ENCODE measurements around the gene ZBTB32. TPM values are rescaled to one million over a fixed set of nuclear protein-coding genes. Genes with fewer than 3 reads are reported as not detected.

Gene ZBTB32
- total and polyA plus RNA-seq, 7 donors = 3.1 TPM; not detected in 6

- Histone ChIP-seq H3K27ac (no peak overlapping the region), H3K36me3 (peaks cover 46 to 97% (median 69%) of the 10 kb centered on the region in 4 donors), H3K4me3 (no peak overlapping the region), H3K27me3 (no peaks in the 10 kb centered on the region), H3K4me1 (no peaks in the 10 kb centered on the region), H3K9me3 (no peaks in the 10 kb centered on the region)
- no peak for DNase-seq
- WGBS, 2 donors = 90 to 93% methylated on average over 35 of the region's 35 CpGs
- TF ChIP-seq POLR2AphosphoS5 (IDR thresholded peaks at IDR 0.05) (no peak), EP300 (IDR thresholded peaks at IDR 0.05) (no peak), POLR2A (IDR thresholded peaks at IDR 0.05) (no peak), CTCF (IDR thresholded peaks at IDR 0.05) (no peak)
- intact Hi-C loops (cut with DNase I) = no loop called here
Observed at GRCh38 chr19:35733180-35734125, 29.1 kb downstream of the ZBTB32 start.

GRCh38 chr19:35734273-35734672 is 29.9 kb downstream of the ZBTB32 start:
- no peak overlapping the region for H3K27ac ChIP-seq
- peaks cover 49 to 95% (median 65%) of the 10 kb centered on the region in 4 donors for H3K36me3 ChIP-seq
- intact Hi-C loops (cut with DNase I) = no loop called here
- no peaks in the 10 kb centered on the region for H3K9me3 ChIP-seq
- TF ChIP-seq POLR2A (IDR thresholded peaks at IDR 0.05) = no peak
- TF ChIP-seq POLR2AphosphoS5 (IDR thresholded peaks at IDR 0.05) = no peak
- TF ChIP-seq CTCF (IDR thresholded peaks at IDR 0.05) = no peak
- no peak for TF ChIP-seq EP300 (IDR thresholded peaks at IDR 0.05)
- peaks cover 0 to 2% (median 0%) of the 10 kb centered on the region in 4 donors for H3K4me1 ChIP-seq
- no peaks in the 10 kb centered on the region for H3K27me3 ChIP-seq
- no peak for DNase-seq
- no peak overlapping the region for H3K4me3 ChIP-seq
- 93 to 96% methylated on average over 8 of the region's 8 CpGs for WGBS, 2 donors

GRCh38 chr19:35734889-35735288 is 30.5 kb downstream of the ZBTB32 start:
- no peak for DNase-seq
- H3K27me3 ChIP-seq = no peaks in the 10 kb centered on the region
- peaks cover 43 to 89% (median 58%) of the 10 kb centered on the region in 4 donors for H3K36me3 ChIP-seq
- peaks cover 0 to 8% (median 5%) of the 10 kb centered on the region in 4 donors for H3K4me1 ChIP-seq
- WGBS, 2 donors = 88 to 90% methylated on average over 5 of the region's 5 CpGs
- no peak overlapping the region for H3K27ac ChIP-seq
- H3K9me3 ChIP-seq = no peaks in the 10 kb centered on the region
- TF ChIP-seq POLR2A (IDR thresholded peaks at IDR 0.05) (no peak), POLR2AphosphoS5 (IDR thresholded peaks at IDR 0.05) (no peak), CTCF (IDR thresholded peaks at IDR 0.05) (no peak), EP300 (IDR thresholded peaks at IDR 0.05) (no peak)
- H3K4me3 ChIP-seq = no peak overlapping the region
- intact Hi-C loops (cut with DNase I) = no loop called here

GRCh38 chr19:35736913-35737886 is 32.8 kb downstream of the ZBTB32 start:
- H3K27me3 ChIP-seq = no peaks in the 10 kb centered on the region
- intact Hi-C loops (cut with DNase I) = no loop called here
- no peaks in the 10 kb centered on the region for H3K9me3 ChIP-seq
- WGBS, 2 donors = 86 to 88% methylated on average over 22 of the region's 22 CpGs
- no peak overlapping the region for H3K4me3 ChIP-seq
- no peak overlapping the region for H3K27ac ChIP-seq
- DNase-seq = no peak
- TF ChIP-seq EP300 (IDR thresholded peaks at IDR 0.05) (no peak), POLR2AphosphoS5 (IDR thresholded peaks at IDR 0.05) (no peak), POLR2A (IDR thresholded peaks at IDR 0.05) (no peak), CTCF (IDR thresholded peaks at IDR 0.05) (no peak)
- peaks cover 20 to 67% (median 36%) of the 10 kb centered on the region in 4 donors for H3K36me3 ChIP-seq
- H3K4me1 ChIP-seq = peaks cover 0 to 23% (median 20%) of the 10 kb centered on the region in 4 donors
